Liver (tissue), 9 donors: Measurements from ENCODE around the gene EIF1AD. TPM values are rescaled to one million over a fixed set of nuclear protein-coding genes. Genes with fewer than 3 reads are reported as not detected.

ENCODE experiments used
- DNase-seq: peaks from one replicate; pipeline ENCODE4 v3.0.0-alpha.2; 2017; ENCODE audit warnings: low spot score
- H3K27ac ChIP-seq, 2 donors: one replicate each; pipeline ENCODE4 v1.7.0; 2013; ENCODE audit warnings: inconsistent platforms in 2 of 2, low read length in 2 of 2, control low read depth in 1 of 2, low read depth in 1 of 2, mild to moderate bottlenecking in 1 of 2
- H3K27me3 ChIP-seq, 4 donors: one replicate each; pipeline versions ENCODE4 v1.6.1 to v1.7.0; 2013; ENCODE audit warnings: low read length in 3 of 4, inconsistent platforms in 1 of 4, mild to moderate bottlenecking in 1 of 4, moderate library complexity in 1 of 4; ENCODE audit not compliant: control insufficient read depth in 4 of 4, insufficient read depth in 4 of 4
- H3K36me3 ChIP-seq, 4 donors: one replicate each; pipeline versions ENCODE4 v1.6.1 to v1.7.0; 2013; ENCODE audit warnings: low read length in 3 of 4, mild to moderate bottlenecking in 3 of 4, low read depth in 1 of 4, moderate library complexity in 1 of 4; ENCODE audit not compliant: control insufficient read depth in 4 of 4, insufficient read depth in 3 of 4
- H3K4me1 ChIP-seq, 4 donors: one replicate each; pipeline versions ENCODE4 v1.6.1 to v1.7.0; 2013; ENCODE audit warnings: low read length in 3 of 4, mild to moderate bottlenecking in 3 of 4, moderate library complexity in 1 of 4; ENCODE audit not compliant: control insufficient read depth in 4 of 4, insufficient read depth in 4 of 4
- H3K4me3 ChIP-seq, 3 donors: one replicate each; pipeline versions ENCODE4 v1.6.1 to v1.7.0; 2013; ENCODE audit warnings: low read length in 3 of 3, control low read depth in 1 of 3, low read depth in 1 of 3, mild to moderate bottlenecking in 1 of 3
- H3K9ac ChIP-seq, 2 donors: one replicate each; pipeline ENCODE4 v1.7.0; 2013; ENCODE audit warnings: low read length in 2 of 2, mild to moderate bottlenecking in 2 of 2, moderate library complexity in 2 of 2, control low read depth in 1 of 2, low read depth in 1 of 2
- H3K9me3 ChIP-seq, 4 donors: one replicate each; pipeline versions ENCODE4 v1.6.1 to v1.7.0; 2013; ENCODE audit warnings: low read length in 3 of 4; ENCODE audit not compliant: control insufficient read depth in 4 of 4
- CTCF ChIP-seq: fragments of 150-350 bp; IDR thresholded peaks from 2 replicates; pipeline ENCODE4 v1.5.1; 2017; ENCODE audit warnings: improper control_type of control experiment, low read depth, low read length; ENCODE audit not compliant: missing input control
- EGR1 ChIP-seq, 2 donors: IDR thresholded peaks; 2 replicates each; pipeline ENCODE4 v1.6.1; 2016 to 2018; ENCODE audit warnings: antibody characterized with exemption in 2 of 2, low read depth in 2 of 2
- GABPA ChIP-seq, 2 donors: IDR thresholded peaks in 1 of 2; conservative IDR thresholded peaks in 1 of 2; 2 replicates each; pipeline ENCODE4 v1.6.1; 2016; ENCODE audit warnings: antibody characterized with exemption in 2 of 2, mild to moderate bottlenecking in 1 of 2, moderate library complexity in 1 of 2
- HNF4A ChIP-seq, 2 donors: conservative IDR thresholded peaks; 2 replicates each; pipeline ENCODE4 v1.6.1; 2016; ENCODE audit warnings: antibody characterized with exemption in 2 of 2, mild to moderate bottlenecking in 2 of 2
- HNF4G ChIP-seq: IDR thresholded peaks from 2 replicates; pipeline ENCODE4 v1.6.1; 2016; ENCODE audit warnings: antibody characterized with exemption
- JUND ChIP-seq, 2 donors: IDR thresholded peaks; 2 replicates each; pipeline ENCODE4 v1.6.1; 2016; ENCODE audit warnings: antibody characterized with exemption in 2 of 2
- NR2F2 ChIP-seq: IDR thresholded peaks from 2 replicates; pipeline ENCODE4 v1.6.1; 2016; ENCODE audit warnings: antibody characterized with exemption
- RAD21 ChIP-seq, 2 donors: IDR thresholded peaks; 2 replicates each; pipeline ENCODE4 v1.6.1; 2016; ENCODE audit warnings: antibody characterized with exemption in 2 of 2, mild to moderate bottlenecking in 2 of 2
- REST ChIP-seq: IDR thresholded peaks from 2 replicates; pipeline ENCODE4 v1.6.1; 2016; ENCODE audit warnings: antibody characterized with exemption, mild to moderate bottlenecking
- YY1 ChIP-seq: IDR thresholded peaks from 2 replicates; pipeline ENCODE4 v1.6.1; 2016; ENCODE audit warnings: antibody characterized with exemption, mild to moderate bottlenecking
- WGBS: extraction: QIAGEN DNeasy Blood & Tissue Kit; methylation state at CpG from one replicate; pipeline ENCODE4 v1.1.7; 2013; 5-methylcytosine and 5-hydroxymethylcytosine counted together
- polyA plus RNA-seq, 2 donors: library from polyadenylated mRNA; stranded (reverse) in 1 of 2; unstranded in 1 of 2; fragments of 200-250 nt in 1 of 2; fragments of >200 nt in 1 of 2; fragmentation: Nextera tagmentation in 1 of 2; extraction: Ambion mirVana in 1 of 2; gene quantifications; one replicate each; pipeline versions ENCODE4 v1.2.1 to v1.2.3, GENCODE V29; 2013 to 2015
- total RNA-seq, 2 donors: library from RNA; depleted of rRNA; stranded (reverse); fragments of >200 nt; gene quantifications; one replicate each; pipeline ENCODE4 v1.2.3, GENCODE V29; 2014
- TF ChIP-seq, protein P1 (sequence below): IDR thresholded peaks from 2 replicates; pipeline ENCODE4 v1.6.1; 2016; ENCODE audit warnings: antibody characterized with exemption
- donor health status: healthy.
- donor health status: healthy.
- donor health status: healthy.
- donor health status: healthy.
- donor health status: healthy.

Gene EIF1AD
- total and polyA plus RNA-seq, 4 donors = 6.3 to 18.2 (median 14.2) TPM

DNA sequence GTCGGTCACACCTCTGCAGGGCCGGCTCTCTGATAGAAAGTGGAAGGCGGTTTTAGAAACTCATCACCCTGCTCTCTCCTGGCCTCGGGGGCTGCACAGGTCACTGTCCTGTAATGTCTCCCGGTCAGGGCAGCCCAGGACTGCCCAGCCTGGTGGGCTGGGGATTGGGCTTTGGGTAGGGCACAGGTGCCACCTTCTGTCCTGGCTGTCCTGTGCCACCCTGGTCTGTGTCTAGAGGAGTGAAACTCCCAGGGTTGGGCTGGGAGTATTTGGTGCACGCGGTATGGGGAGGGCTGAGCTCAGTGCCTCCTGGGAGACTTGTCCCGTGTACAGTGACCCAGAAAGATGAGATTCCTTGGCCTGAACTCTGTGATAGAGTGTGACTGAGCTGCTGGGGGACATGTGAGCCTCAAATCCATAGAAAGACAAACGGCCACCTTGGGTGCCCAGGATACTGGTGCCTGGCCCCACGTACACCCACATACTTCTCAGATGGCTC, 22.6 kb downstream of the EIF1AD start:
- H3K36me3 ChIP-seq = peaks cover 13 to 37% (median 25%) of the 10 kb centered on the region in 4 donors
- no peak overlapping the region for H3K27ac ChIP-seq
- no peaks in the 10 kb centered on the region for H3K27me3 ChIP-seq
- no peaks in the 10 kb centered on the region for H3K9me3 ChIP-seq
- H3K9ac ChIP-seq = no peak overlapping the region
- H3K4me1 ChIP-seq = no peaks in the 10 kb centered on the region
- no peak for TF ChIP-seq HNF4A (conservative IDR thresholded peaks at IDR 0.05)
- TF ChIP-seq NR2F2 = no peak
- TF ChIP-seq, protein P1, sequence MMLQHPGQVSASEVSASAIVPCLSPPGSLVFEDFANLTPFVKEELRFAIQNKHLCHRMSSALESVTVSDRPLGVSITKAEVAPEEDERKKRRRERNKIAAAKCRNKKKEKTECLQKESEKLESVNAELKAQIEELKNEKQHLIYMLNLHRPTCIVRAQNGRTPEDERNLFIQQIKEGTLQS = no peak
- no peak for TF ChIP-seq EGR1 (IDR thresholded peaks at IDR 0.05; ENCODE audit: low read depth in 2 of 2)
- no peak for TF ChIP-seq GABPA (IDR thresholded peaks at IDR 0.05 in 1 of 2, conservative IDR thresholded peaks at IDR 0.05 in 1 of 2)
- TF ChIP-seq YY1 = no peak
- TF ChIP-seq HNF4G = no peak
- TF ChIP-seq JUND (IDR thresholded peaks at IDR 0.05) = no peak
- no peak for TF ChIP-seq CTCF
- no peak overlapping the region for H3K4me3 ChIP-seq
- DNase-seq = no peak
- WGBS = 91% methylated on average over 10 of the region's 10 CpGs

- no peak overlapping the region for H3K27ac ChIP-seq
- no peaks in the 10 kb centered on the region for H3K4me1 ChIP-seq
- TF ChIP-seq NR2F2 = no peak
- TF ChIP-seq RAD21 (IDR thresholded peaks at IDR 0.05) = no peak
- no peak for TF ChIP-seq REST
- H3K36me3 ChIP-seq = peaks cover 13 to 39% (median 24%) of the 10 kb centered on the region in 4 donors
- no peak overlapping the region for H3K4me3 ChIP-seq
- DNase-seq = no peak
- H3K27me3 ChIP-seq = no peaks in the 10 kb centered on the region
- WGBS = 95% methylated on average over 34 of the region's 34 CpGs
- H3K9ac ChIP-seq = no peak overlapping the region
- H3K9me3 ChIP-seq = no peaks in the 10 kb centered on the region
Observed at GRCh38 chr11:65978391-65979238, 23.3 kb downstream of the EIF1AD start.
